HG03097 (cell line): ENCODE measurements around the gene COG2.
A peak's percentile ranks its signal among the peaks of the same experiment; 100 is the strongest.
"Not testable (repeated sequence)": the region's sequence is repeated elsewhere in the genome, so short reads cannot be mapped to it uniquely, and the experiment has no call there.

Source experiments
- ATAC-seq: cut with Tn5 transposase; IDR thresholded peaks from one replicate; pipeline ENCODE4 v1.9.1; 2021; ENCODE audit not compliant: unreplicated experiment, low FRiP score

COG2 gene, protein sequence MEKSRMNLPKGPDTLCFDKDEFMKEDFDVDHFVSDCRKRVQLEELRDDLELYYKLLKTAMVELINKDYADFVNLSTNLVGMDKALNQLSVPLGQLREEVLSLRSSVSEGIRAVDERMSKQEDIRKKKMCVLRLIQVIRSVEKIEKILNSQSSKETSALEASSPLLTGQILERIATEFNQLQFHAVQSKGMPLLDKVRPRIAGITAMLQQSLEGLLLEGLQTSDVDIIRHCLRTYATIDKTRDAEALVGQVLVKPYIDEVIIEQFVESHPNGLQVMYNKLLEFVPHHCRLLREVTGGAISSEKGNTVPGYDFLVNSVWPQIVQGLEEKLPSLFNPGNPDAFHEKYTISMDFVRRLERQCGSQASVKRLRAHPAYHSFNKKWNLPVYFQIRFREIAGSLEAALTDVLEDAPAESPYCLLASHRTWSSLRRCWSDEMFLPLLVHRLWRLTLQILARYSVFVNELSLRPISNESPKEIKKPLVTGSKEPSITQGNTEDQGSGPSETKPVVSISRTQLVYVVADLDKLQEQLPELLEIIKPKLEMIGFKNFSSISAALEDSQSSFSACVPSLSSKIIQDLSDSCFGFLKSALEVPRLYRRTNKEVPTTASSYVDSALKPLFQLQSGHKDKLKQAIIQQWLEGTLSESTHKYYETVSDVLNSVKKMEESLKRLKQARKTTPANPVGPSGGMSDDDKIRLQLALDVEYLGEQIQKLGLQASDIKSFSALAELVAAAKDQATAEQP

DNA sequence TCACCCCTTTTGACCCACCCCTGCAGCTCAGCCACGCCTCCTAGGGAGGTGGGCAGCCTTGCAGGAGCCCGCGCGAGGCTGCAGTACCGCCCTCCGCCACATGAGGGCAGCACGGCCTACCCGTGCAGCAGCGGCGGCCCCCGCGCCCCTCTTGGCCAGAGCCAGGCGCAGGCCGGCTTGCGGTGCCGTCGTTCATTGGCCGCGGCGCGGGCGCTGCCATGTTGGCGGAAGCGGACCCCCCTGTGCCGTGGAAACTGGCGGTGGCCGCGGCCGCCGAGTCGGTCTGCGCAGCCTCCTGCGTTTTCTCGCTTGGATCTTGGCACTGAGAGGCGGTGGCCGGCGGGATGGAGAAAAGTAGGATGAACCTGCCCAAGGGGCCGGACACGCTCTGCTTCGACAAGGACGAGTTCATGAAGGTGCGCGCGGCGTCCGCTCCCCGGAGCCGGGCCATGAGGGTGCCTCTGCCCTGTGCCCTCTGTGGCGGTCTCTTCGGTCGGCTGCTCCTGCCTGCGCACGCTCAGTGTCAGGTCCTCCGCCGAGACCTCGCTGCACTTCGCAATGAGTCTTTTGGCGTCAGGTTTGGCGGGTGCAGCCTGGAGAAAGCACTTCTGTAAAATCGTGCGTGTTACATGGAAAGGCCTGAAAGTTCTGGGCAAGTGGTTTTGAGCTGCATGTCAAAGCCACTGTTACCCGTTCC is at the start of gene COG2:
Gene COG2, plus strand, starts transcription at position 219 of the 697 bp plus-strand sequence. Its CDS starts 126 bp downstream, at position 345.
- ATAC-seq: peak; percentile 97

GRCh38 chr1:230592848-230593414 is 49.4 kb upstream of the COG2 start:
- ATAC-seq: no peak

- no peak for ATAC-seq
Measured at GRCh38 chr1:230594214-230594773, 48.0 kb upstream of the COG2 start.

DNA sequence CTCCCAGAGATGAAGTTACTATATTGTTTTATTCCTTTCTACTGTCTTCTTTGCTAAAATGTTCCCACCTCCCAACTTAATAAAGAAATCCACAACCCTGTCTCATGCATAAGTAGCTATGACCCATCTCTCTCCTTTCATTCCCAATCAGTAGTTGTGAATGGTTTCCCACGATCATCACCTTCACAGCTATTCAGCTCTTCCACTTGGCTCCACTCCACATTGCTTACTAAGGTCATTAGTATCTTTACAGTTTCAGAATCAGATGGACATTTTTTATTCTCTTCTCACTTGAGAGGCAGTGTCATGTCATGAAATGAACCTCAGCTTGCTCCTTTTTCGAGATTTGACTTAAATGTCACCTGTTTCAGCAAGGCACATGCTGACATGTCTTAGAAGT is 47.1 kb upstream of the COG2 start:
- no peak for ATAC-seq

- no peak for ATAC-seq
Measured at GRCh38 chr1:230596306-230596705, 46.0 kb upstream of the COG2 start.

GRCh38 chr1:230598745-230599144 is 43.5 kb upstream of the COG2 start:
- no peak for ATAC-seq

DNA sequence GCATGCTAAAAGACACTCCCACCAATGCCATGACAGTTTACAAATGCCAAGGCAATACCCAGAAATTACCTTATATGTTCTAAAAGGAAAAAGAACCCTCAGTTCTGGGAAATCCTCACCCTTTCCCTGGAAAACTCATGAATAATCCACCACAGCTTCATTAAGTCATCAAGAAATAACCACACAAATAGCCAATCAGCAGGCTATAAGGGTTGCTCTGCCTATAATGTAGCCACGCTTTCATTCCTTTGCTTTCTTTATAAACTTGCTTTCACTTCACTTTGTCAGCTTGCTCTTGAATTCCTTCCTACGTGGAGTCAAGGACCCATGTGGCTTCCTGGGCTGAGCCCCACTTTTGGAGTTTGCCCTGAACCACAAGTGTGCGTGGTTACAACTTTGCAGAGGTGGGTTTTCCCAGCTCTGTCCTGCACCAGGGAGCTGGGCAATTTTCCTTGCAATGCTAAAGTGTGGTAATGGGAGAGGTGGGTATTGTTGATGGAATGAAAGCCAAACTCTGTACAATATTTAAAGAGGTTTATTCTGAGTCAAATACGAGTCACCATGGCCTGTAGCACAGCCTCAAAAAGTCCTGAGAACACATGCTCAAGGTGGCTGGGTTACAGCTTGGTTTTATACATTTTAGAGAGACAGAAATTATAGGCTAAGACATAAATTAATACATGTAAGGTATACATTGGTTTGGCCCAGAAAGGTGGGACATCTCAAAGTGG is 42.2 kb upstream of the COG2 start:
- ATAC-seq: no peak

GRCh38 chr1:230600657-230601400 is 41.5 kb upstream of the COG2 start:
- ATAC-seq: not testable (repeated sequence)

DNA sequence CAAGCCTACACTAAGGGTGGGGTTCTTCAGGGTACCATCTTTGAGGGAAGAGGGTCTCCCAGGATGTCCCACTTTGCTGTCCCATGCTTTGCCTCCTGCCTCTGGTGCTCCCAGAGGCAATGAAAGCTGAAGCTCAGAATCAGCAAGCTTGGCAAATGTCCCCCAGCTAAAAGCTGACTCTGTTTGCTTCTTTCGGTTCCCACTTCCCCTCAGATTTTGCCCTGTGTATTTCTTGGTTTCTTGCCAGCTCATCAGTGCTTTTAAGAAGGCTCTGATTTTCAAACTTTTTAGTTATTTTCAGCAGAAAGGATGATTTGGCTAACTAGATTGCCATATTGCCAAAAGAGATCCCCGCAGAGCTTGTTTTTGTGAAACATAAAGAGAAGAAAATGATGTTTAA is 33.1 kb upstream of the COG2 start:
- ATAC-seq: no peak

- no peak for ATAC-seq
Measured at GRCh38 chr1:230610589-230610988, 31.7 kb upstream of the COG2 start.

DNA sequence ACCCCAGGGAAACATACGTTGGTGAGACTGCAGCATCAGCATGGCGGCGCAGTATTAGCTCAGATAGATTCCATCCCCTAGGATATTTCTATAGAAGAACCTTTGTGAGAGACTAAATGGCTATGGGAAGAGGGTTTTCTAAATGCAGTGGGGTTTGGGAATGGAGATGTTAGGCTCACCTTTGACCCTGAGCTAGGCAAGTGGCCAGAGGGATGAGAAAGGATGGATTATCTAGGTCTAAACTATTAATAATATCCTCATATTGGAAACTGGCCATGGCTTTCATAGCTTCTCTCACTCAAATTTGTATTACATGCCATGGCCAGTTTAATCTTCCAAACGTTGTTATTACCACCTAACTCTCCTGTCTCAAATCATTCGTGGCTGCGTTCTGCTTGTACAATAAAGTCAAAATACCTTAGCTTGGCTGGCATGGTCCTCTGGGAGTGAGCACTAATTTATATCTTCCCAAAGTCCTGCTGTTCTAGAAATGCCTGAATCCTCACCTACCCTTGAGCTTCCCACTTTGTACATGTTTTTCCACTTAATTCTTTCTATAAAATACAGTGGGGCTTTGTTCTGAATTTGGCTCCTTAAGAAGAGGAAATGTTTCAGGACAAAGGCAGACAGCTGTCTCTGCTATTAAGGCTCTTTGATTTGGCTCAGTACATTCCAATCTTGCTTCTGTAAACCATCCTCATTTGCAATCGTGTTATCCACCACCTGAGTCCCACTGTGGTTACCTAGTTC is 31.0 kb upstream of the COG2 start:
- ATAC-seq: no peak

- no peak for ATAC-seq
Measured at GRCh38 chr1:230611878-230612235, 30.4 kb upstream of the COG2 start.

- no peak for ATAC-seq
Measured at GRCh38 chr1:230612651-230613050, 29.6 kb upstream of the COG2 start.

DNA sequence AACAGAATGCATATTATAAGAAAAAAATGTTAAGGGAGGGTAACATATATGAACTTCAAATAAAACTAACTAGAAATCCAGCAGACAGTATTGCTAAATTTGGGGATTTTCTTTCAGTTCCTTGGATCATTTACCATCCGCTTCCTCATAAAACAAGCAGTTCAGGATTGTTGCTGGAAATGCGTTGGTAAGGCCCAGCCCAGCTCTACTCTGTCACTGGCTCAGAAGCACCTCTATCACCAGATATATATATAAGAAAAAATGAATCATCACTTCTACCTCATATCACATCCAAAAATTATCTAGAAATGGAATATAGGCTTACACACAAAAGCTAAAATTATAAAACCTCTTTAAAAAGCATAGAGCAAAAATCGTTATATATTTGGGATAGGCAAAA is 28.2 kb upstream of the COG2 start:
- no peak for ATAC-seq

GRCh38 chr1:230618537-230618936 is 23.7 kb upstream of the COG2 start:
- ATAC-seq: no peak

GRCh38 chr1:230620649-230621323 is 21.5 kb upstream of the COG2 start:
- ATAC-seq: no peak

- no peak for ATAC-seq
Measured at GRCh38 chr1:230621324-230622030, 20.8 kb upstream of the COG2 start.

- no peak for ATAC-seq
Measured at GRCh38 chr1:230622151-230622550, 20.1 kb upstream of the COG2 start.
